ENCODE data around the gene CFAP97D1.

CFAP97D1 gene

DNA sequence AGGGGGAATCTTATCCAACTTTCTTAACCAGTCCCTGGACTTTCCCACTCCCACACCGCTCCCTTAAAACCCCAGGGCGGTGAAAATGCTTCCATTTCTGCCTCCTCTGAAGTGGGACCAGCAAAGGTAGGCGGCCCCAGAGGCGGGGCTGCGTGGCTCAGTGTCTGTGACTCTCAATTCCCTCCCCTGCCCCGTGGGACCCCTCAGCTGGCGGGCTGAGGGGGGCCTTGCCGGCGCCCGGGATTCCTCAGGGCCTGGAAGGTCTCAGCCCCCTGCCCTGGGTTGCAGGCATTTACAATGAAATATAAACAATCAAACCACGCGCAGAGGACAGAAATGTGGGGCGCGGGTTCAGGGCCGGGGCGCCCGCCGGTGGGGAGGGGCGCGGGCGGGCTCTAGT, 25.3 kb upstream of the CFAP97D1 start:
- Histone ChIP-seq H3K36me3 (no peaks in the 10 kb centered on the region), H3K9me3 (ENCODE audit: severe bottlenecking) (no peaks in the 10 kb centered on the region), H3K4me3 (ENCODE audit: low read depth, low read length) (no peak overlapping the region), H3K27me3 (ENCODE audit: insufficient read depth, low read depth, severe bottlenecking) (no peaks in the 10 kb centered on the region), H3K27ac (no peak overlapping the region)
- TF ChIP-seq, protein P1, sequence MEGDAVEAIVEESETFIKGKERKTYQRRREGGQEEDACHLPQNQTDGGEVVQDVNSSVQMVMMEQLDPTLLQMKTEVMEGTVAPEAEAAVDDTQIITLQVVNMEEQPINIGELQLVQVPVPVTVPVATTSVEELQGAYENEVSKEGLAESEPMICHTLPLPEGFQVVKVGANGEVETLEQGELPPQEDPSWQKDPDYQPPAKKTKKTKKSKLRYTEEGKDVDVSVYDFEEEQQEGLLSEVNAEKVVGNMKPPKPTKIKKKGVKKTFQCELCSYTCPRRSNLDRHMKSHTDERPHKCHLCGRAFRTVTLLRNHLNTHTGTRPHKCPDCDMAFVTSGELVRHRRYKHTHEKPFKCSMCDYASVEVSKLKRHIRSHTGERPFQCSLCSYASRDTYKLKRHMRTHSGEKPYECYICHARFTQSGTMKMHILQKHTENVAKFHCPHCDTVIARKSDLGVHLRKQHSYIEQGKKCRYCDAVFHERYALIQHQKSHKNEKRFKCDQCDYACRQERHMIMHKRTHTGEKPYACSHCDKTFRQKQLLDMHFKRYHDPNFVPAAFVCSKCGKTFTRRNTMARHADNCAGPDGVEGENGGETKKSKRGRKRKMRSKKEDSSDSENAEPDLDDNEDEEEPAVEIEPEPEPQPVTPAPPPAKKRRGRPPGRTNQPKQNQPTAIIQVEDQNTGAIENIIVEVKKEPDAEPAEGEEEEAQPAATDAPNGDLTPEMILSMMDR (IDR thresholded peaks at IDR 0.05; ENCODE audit: low read depth, low read length): no peak
- DNase-seq: no peak

DNA sequence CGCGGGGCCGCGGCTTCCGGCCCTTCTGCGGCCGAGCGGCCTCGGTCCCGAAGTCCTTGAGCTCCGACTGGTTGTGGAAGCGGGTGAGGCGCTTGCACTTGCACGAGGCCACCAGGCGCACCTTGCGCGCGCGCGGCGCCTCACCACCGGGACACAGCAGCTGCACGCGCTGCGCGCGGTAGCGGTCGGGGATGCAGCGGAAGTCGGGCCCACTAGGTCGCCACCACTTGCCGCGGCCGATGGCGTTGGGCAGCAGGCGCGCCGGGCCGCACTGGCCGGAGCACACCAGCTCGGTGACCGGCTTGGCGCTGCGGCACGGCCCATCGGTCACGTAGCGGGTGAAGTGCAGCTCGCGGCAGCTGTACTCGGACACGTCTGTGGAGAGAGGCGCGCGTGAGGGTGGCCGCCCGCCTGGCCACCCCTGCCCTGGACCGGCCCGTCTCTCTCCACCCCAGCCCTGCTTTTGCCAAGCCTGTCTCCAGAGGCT, 24.8 kb upstream of the CFAP97D1 start:
- H3K27me3 ChIP-seq (ENCODE audit: insufficient read depth, low read depth, severe bottlenecking): no peaks in the 10 kb centered on the region
- no peaks in the 10 kb centered on the region for H3K36me3 ChIP-seq
- no peak for DNase-seq
- no peak overlapping the region for H3K4me3 ChIP-seq (ENCODE audit: low read depth, low read length)
- no peak overlapping the region for H3K27ac ChIP-seq
- no peaks in the 10 kb centered on the region for H3K9me3 ChIP-seq (ENCODE audit: severe bottlenecking)
- TF ChIP-seq, protein P1 (IDR thresholded peaks at IDR 0.05; ENCODE audit: low read depth, low read length): no peak

DNA sequence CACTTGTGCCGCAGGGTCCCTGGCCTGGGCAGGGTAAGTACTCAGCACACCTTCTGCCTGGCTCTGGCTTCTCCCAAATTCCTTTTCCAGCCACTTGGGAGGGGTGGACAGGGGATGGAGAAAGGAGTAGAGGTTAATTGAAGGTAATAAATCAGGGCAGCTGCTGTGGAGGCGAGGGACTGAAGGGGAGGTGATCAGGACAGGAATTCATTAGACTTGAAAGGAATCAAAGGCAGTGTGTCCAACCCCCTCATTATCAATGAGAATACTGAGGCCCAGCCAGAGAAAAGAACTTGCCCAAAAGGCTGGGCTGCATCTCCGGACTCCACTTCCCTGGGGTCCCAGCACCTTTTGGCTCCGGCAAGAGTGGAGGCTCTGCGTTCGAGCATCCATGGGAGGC, 24.0 kb upstream of the CFAP97D1 start:
- DNase-seq: no peak
- Histone ChIP-seq H3K4me3 (ENCODE audit: low read depth, low read length) (no peak overlapping the region), H3K36me3 (no peaks in the 10 kb centered on the region), H3K27ac (no peak overlapping the region), H3K9me3 (ENCODE audit: severe bottlenecking) (no peaks in the 10 kb centered on the region), H3K27me3 (ENCODE audit: insufficient read depth, low read depth, severe bottlenecking) (no peaks in the 10 kb centered on the region)
- TF ChIP-seq, protein P1 (IDR thresholded peaks at IDR 0.05; ENCODE audit: low read depth, low read length): no peak

DNA sequence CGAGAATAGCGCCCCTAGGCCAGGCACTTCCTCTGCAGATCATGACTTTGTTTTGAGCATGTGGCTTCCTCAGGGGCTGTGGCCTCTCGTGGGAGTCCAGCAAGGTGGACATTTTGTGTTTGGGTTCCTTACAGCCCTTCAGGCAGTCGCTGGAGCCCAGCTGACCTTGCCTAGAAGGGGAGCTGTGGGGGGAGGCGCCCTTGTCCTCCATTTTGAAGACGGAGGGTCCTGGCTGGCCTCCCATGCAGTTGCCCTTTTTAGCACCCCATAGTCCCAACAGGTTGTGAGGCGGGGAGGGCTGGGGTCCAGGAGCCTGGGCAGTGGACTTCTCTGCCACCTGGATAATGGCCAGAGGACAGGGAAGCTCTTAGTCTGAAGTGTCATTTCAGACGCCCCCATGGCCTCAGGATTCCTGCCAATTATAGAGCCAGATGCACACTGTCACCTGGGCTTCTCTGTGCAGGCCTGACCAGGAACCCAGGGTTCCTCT, 23.0 kb upstream of the CFAP97D1 start:
- H3K9me3 ChIP-seq (ENCODE audit: severe bottlenecking): no peaks in the 10 kb centered on the region
- H3K27ac ChIP-seq: no peak overlapping the region
- no peaks in the 10 kb centered on the region for H3K27me3 ChIP-seq (ENCODE audit: insufficient read depth, low read depth, severe bottlenecking)
- TF ChIP-seq, protein P1 (IDR thresholded peaks at IDR 0.05; ENCODE audit: low read depth, low read length): no peak
- no peak overlapping the region for H3K4me3 ChIP-seq (ENCODE audit: low read depth, low read length)
- H3K36me3 ChIP-seq: no peaks in the 10 kb centered on the region
- DNase-seq: no peak

DNA sequence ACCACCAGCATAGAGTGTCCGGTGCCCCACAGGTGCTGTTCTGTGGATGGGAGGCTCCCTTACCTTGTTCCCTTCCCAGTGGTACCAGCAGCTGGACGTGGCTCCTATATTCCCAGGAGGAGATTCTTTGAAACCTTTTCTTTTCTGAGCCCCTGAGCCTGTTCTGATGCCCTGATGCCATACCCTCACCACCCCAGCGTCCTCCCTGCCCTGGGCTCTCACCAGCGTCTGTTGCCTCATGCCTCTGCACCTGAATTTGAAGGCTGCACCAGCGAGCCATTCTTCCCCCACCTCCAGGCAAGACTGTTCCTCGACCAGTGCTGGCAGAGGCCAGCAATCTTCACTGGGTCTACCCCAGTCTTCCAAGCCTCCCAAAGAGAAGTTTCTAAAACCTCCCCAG, 22.1 kb upstream of the CFAP97D1 start:
- H3K27me3 ChIP-seq (ENCODE audit: insufficient read depth, low read depth, severe bottlenecking): no peaks in the 10 kb centered on the region
- no peaks in the 10 kb centered on the region for H3K36me3 ChIP-seq
- no peaks in the 10 kb centered on the region for H3K9me3 ChIP-seq (ENCODE audit: severe bottlenecking)
- TF ChIP-seq, protein P1 (IDR thresholded peaks at IDR 0.05; ENCODE audit: low read depth, low read length): no peak
- no peak overlapping the region for H3K27ac ChIP-seq
- H3K4me3 ChIP-seq (ENCODE audit: low read depth, low read length): no peak overlapping the region
- no peak for DNase-seq

DNA sequence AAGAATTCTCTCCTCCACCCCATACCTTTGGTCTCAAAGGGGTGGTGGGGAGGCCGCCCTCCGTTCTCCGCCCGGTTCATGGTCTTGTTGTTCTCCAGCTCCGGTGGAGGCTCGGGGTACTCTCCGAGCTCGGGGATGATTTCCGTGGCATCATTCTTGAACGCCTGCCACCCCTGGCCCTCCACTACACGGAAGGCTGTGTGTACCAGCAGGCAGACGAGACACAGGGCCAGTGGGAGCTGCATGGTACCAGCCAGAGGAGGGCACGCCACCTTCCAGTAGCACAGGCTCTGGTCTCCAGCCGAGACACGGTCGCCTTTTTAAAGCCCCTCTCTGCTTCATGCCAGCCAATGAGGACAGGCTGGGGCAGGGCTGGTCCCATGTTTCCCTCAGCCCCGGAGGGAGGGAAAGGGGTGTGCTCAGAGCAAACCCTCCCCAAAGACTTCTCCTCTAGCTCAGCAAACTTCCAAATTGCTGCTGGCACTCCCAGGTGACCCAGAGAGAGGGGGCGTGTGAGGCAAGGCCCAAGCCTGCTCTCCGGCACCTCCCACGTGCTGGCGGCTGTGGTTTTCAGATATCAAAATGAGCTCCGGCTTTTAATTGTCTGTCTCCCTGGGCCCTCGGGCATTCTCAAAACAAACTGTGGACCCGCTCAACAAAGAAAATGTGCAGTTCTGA, 21.6 kb upstream of the CFAP97D1 start, which contains the start of gene SOST:
SOST (minus strand) TSS at position 295 of the 678 bp plus-strand sequence; CDS start at position 245, 50 bp downstream.
- Histone ChIP-seq H3K36me3 (no peaks in the 10 kb centered on the region), H3K9me3 (ENCODE audit: severe bottlenecking) (no peaks in the 10 kb centered on the region), H3K27ac (no peak within 1 kb of the TSS), H3K27me3 (ENCODE audit: insufficient read depth, low read depth, severe bottlenecking) (no peaks in the 10 kb centered on the region), H3K4me3 (ENCODE audit: low read depth, low read length) (no peak within 1 kb of the TSS)
- DNase-seq: no peak
- TF ChIP-seq, protein P1 (IDR thresholded peaks at IDR 0.05; ENCODE audit: low read depth, low read length): no peak
